Endodermal cell (in vitro differentiated cells): Measurements from ENCODE around the gene SLC4A7. TPM values are rescaled to one million over a fixed set of nuclear protein-coding genes. Genes with fewer than 3 reads are reported as not detected.

Experiments
- DNase-seq: peaks from one replicate; pipeline ENCODE4 v3.0.0-alpha.2; 2017
- H3K27ac ChIP-seq: 2 replicates; pipeline ENCODE4 v1.5.1; 2013; ENCODE audit warnings: mild to moderate bottlenecking, low read depth, low read length, moderate library complexity
- H3K27me3 ChIP-seq: 2 replicates; pipeline ENCODE4 v1.6.1; 2013; ENCODE audit warnings: mild to moderate bottlenecking, low read length, moderate library complexity; ENCODE audit not compliant: insufficient read depth, control insufficient read depth, poor library complexity, severe bottlenecking
- H3K36me3 ChIP-seq: 2 replicates; pipeline ENCODE4 v1.7.0; 2013; ENCODE audit warnings: mild to moderate bottlenecking, low read length, moderate library complexity; ENCODE audit not compliant: control insufficient read depth, insufficient read depth
- H3K4me1 ChIP-seq: one replicate; pipeline ENCODE4 v1.7.0; 2013; ENCODE audit warnings: low read length; ENCODE audit not compliant: control insufficient read depth, insufficient read depth
- H3K4me3 ChIP-seq: 2 replicates; pipeline ENCODE4 v1.5.1; 2013; ENCODE audit warnings: mild to moderate bottlenecking, low read length, moderate library complexity
- H3K9ac ChIP-seq: 2 replicates; pipeline ENCODE4 v1.6.1; 2013; ENCODE audit warnings: mild to moderate bottlenecking, low read length, moderate library complexity; ENCODE audit not compliant: poor library complexity, severe bottlenecking; ENCODE audit errors: extremely low read depth
- H3K9me3 ChIP-seq: 2 replicates; pipeline ENCODE4 v1.6.1; 2013; ENCODE audit warnings: mild to moderate bottlenecking, low read length, moderate library complexity; ENCODE audit not compliant: control insufficient read depth
- H3K27ac Mint-ChIP-seq: 2 replicates; pipeline ENCODE4 v1.8.0; 2020; ENCODE audit warnings: mixed read lengths
- H3K27me3 Mint-ChIP-seq: 2 replicates; pipeline ENCODE4 v1.8.0; 2021; ENCODE audit warnings: mild to moderate bottlenecking, mixed read lengths; ENCODE audit not compliant: insufficient read depth
- H3K36me3 Mint-ChIP-seq: 2 replicates; pipeline ENCODE4 v1.8.0; 2020; ENCODE audit warnings: low read depth, mixed read lengths
- H3K4me1 Mint-ChIP-seq: 2 replicates; pipeline ENCODE4 v1.8.0; 2020; ENCODE audit warnings: mixed read lengths
- H3K4me3 Mint-ChIP-seq: 2 replicates; pipeline ENCODE4 v1.8.0; 2020; ENCODE audit warnings: mild to moderate bottlenecking, moderate library complexity, mixed read lengths
- H3K9me3 Mint-ChIP-seq: 2 replicates; pipeline ENCODE4 v1.8.0; 2020; ENCODE audit warnings: mild to moderate bottlenecking, mixed read lengths
- CTCF ChIP-seq: fragments of 200-600 bp; sonication (generic); conservative IDR thresholded peaks from 2 replicates; pipeline ENCODE4 v1.5.0; 2021; ENCODE audit warnings: antibody characterized with exemption, mild to moderate bottlenecking
- WGBS, 2 experiments: methylation state at CpG; one replicate each; pipeline versions ENCODE4 v1.1.5 to v1.1.7; 2013; ENCODE audit warnings: missing lambda C conversion rate in 2 of 2, mixed read lengths in 1 of 2; ENCODE audit not compliant: insufficient coverage in 1 of 2, insufficient read length in 1 of 2; 5-methylcytosine and 5-hydroxymethylcytosine counted together
- total RNA-seq, 2 donors: library from RNA; stranded (reverse); fragmentation: NEBNext Ultra II Directional in 1 of 2; extraction: Animal tissue kit (Norgen Biotek cat#: 25700) in 1 of 2; gene quantifications; 2 replicates in 1 of 2; 3 replicates in 1 of 2; pipeline ENCODE4 v1.2.1, GENCODE V29; 2021

Gene SLC4A7
- total RNA-seq, 2 donors from 2014 or later = 58.4 to 83.8 TPM

- Mint-ChIP-seq H3K36me3 (peaks cover 30% of the 10 kb centered on the region), H3K4me3 (no peak overlapping the region), H3K4me1 (no peaks in the 10 kb centered on the region), H3K27ac (no peak overlapping the region), H3K27me3 (no peaks in the 10 kb centered on the region), H3K9me3 (peaks cover 4% of the 10 kb centered on the region)
- no peak overlapping the region for H3K4me3 ChIP-seq
- 96 to 98% methylated on average over 14 to 19 of the region's 19 CpGs for WGBS, 2 experiments
- no peaks in the 10 kb centered on the region for H3K27me3 ChIP-seq
- peaks cover 10% of the 10 kb centered on the region for H3K36me3 ChIP-seq
- no peak overlapping the region for H3K9ac ChIP-seq
- no peak for DNase-seq
- H3K9me3 ChIP-seq = peaks cover 7% of the 10 kb centered on the region
- H3K4me1 ChIP-seq = no peaks in the 10 kb centered on the region
- H3K27ac ChIP-seq = no peak overlapping the region
- TF ChIP-seq CTCF = no peak
Observed at GRCh38 chr3:27464646-27465045, 19.5 kb downstream of the SLC4A7 start.

GRCh38 chr3:27462228-27462627, 22.0 kb downstream of the SLC4A7 start:
- 94 to 96% methylated on average over 8 of the region's 8 CpGs for WGBS, 2 experiments
- Mint-ChIP-seq H3K27ac (no peak overlapping the region), H3K4me3 (no peak overlapping the region), H3K36me3 (peaks cover 31% of the 10 kb centered on the region), H3K9me3 (peaks cover 4% of the 10 kb centered on the region), H3K27me3 (no peaks in the 10 kb centered on the region), H3K4me1 (peaks cover 5% of the 10 kb centered on the region)
- H3K27me3 ChIP-seq = no peaks in the 10 kb centered on the region
- no peak overlapping the region for H3K4me3 ChIP-seq
- no peak overlapping the region for H3K9ac ChIP-seq
- no peak overlapping the region for H3K27ac ChIP-seq
- H3K9me3 ChIP-seq = peaks cover 7% of the 10 kb centered on the region
- no peak for TF ChIP-seq CTCF
- no peak for DNase-seq
- H3K36me3 ChIP-seq = peaks cover 18% of the 10 kb centered on the region
- no peaks in the 10 kb centered on the region for H3K4me1 ChIP-seq

GRCh38 chr3:27458929-27459328, 25.3 kb downstream of the SLC4A7 start:
- H3K27ac Mint-ChIP-seq = no peak overlapping the region

More at GRCh38 chr3:27458929-27459328, 25.3 kb downstream of the SLC4A7 start:
- H3K9ac ChIP-seq = no peak overlapping the region
- H3K9me3 ChIP-seq = no peaks in the 10 kb centered on the region
- H3K9me3 Mint-ChIP-seq = peaks cover 4% of the 10 kb centered on the region
- no peak overlapping the region for H3K4me3 ChIP-seq
- no peak overlapping the region for H3K27ac ChIP-seq
- TF ChIP-seq CTCF = no peak
- H3K4me3 Mint-ChIP-seq = no peak overlapping the region
- H3K36me3 ChIP-seq = peaks cover 17% of the 10 kb centered on the region
- H3K4me1 ChIP-seq = no peaks in the 10 kb centered on the region
- 93% methylated on average over 4 of the region's 6 CpGs; no CpG with 5 or more reads in 1 of the 2 experiments for WGBS, 2 experiments
- no peak for DNase-seq
- peaks cover 33% of the 10 kb centered on the region for H3K36me3 Mint-ChIP-seq
- no peaks in the 10 kb centered on the region for H3K27me3 ChIP-seq
- H3K27me3 Mint-ChIP-seq = no peaks in the 10 kb centered on the region
- H3K4me1 Mint-ChIP-seq = peaks cover 8% of the 10 kb centered on the region
